ENCODE data around the gene TMEM87B. TPM values are rescaled to one million over a fixed set of nuclear protein-coding genes. Genes with fewer than 3 reads are reported as not detected.

TMEM87B gene
- total and polyA plus RNA-seq, 2 experiments from 2014 or later = 32.1 to 42.4 TPM

- no peak for DNase-seq
- H3F3A ChIP-seq (ENCODE audit: insufficient read depth) = peaks cover 26% of the 10 kb centered on the region
- H3K9ac ChIP-seq = peak overlapping the region; percentile 94
- in situ Hi-C loops (cut with MboI) = no loop called here
- no peaks in the 10 kb centered on the region for H3K9me2 ChIP-seq (ENCODE audit: insufficient read depth)
- peaks cover 20% of the 10 kb centered on the region for H3K4me1 ChIP-seq (ENCODE audit: insufficient read depth)
- H3K27ac ChIP-seq = peak overlapping the region; percentile 92
- H4K20me1 ChIP-seq (ENCODE audit: insufficient read depth) = no peaks in the 10 kb centered on the region
- H2AFZ ChIP-seq = peak overlapping the region; percentile 64
- TF ChIP-seq EZH2 (IDR thresholded peaks at IDR 0.05; ENCODE audit: insufficient read depth, poor library complexity, severe bottlenecking) = no peak
- no peak for TF ChIP-seq EZH2phosphoT487 (IDR thresholded peaks at IDR 0.05; ENCODE audit: insufficient read depth, low read depth)
- H3K79me2 ChIP-seq (ENCODE audit: insufficient read depth) = peaks cover 62% of the 10 kb centered on the region
- H3K4me3 ChIP-seq = peak overlapping the region; percentile 86
- no peaks in the 10 kb centered on the region for H3K27me3 ChIP-seq (replicated peaks; ENCODE audit: insufficient read depth)
- no peaks in the 10 kb centered on the region for H3K9me3 ChIP-seq (ENCODE audit: low read depth)
- WGBS, 2 experiments (ENCODE audit: low coverage in 1 of 2, low lambda C conversion rate in 2 of 2, missing lambda C conversion rate in 2 of 2) = 1 to 2% methylated on average over 3 of the region's 3 CpGs
- H3K36me3 ChIP-seq (ENCODE audit: low read depth) = peaks cover 12% of the 10 kb centered on the region; the same call in 1 of the 2 replicates
- H3K4me2 ChIP-seq (ENCODE audit: unreplicated experiment) = peak overlapping the region; percentile 88
Measured at GRCh38 chr2:112056626-112056987, 1.5 kb downstream of the TMEM87B start.

GRCh38 chr2:112059671-112060070 is 4.6 kb downstream of the TMEM87B start:
- WGBS, 2 experiments (ENCODE audit: low coverage in 1 of 2, low lambda C conversion rate in 2 of 2, missing lambda C conversion rate in 2 of 2) = 81 to 87% methylated on average over 2 of the region's 2 CpGs
- Histone ChIP-seq H3K9me3 (ENCODE audit: low read depth) (no peaks in the 10 kb centered on the region), H3K36me3 (ENCODE audit: low read depth) (peaks cover 30% of the 10 kb centered on the region), H3K4me2 (ENCODE audit: unreplicated experiment) (no peak overlapping the region), H2AFZ (no peak overlapping the region), H3K9me2 (ENCODE audit: insufficient read depth) (no peaks in the 10 kb centered on the region), H4K20me1 (ENCODE audit: insufficient read depth) (no peaks in the 10 kb centered on the region), H3K4me3 (no peak overlapping the region), H3K27ac (no peak overlapping the region), H3K79me2 (ENCODE audit: insufficient read depth) (peaks cover 80% of the 10 kb centered on the region), H3F3A (ENCODE audit: insufficient read depth) (peaks cover 29% of the 10 kb centered on the region), H3K4me1 (ENCODE audit: insufficient read depth) (peaks cover 20% of the 10 kb centered on the region), H3K27me3 (replicated peaks; ENCODE audit: insufficient read depth) (no peaks in the 10 kb centered on the region), H3K9ac (no peak overlapping the region)
- DNase-seq = no peak
- in situ Hi-C loops (cut with MboI) = no loop called here
- no peak for TF ChIP-seq EZH2phosphoT487 (IDR thresholded peaks at IDR 0.05; ENCODE audit: insufficient read depth, low read depth)
- no peak for TF ChIP-seq EZH2 (IDR thresholded peaks at IDR 0.05; ENCODE audit: insufficient read depth, poor library complexity, severe bottlenecking)

GRCh38 chr2:112061299-112061698 is 6.2 kb downstream of the TMEM87B start:
- Histone ChIP-seq H3K36me3 (ENCODE audit: low read depth) (peaks cover 30% of the 10 kb centered on the region), H4K20me1 (ENCODE audit: insufficient read depth) (no peaks in the 10 kb centered on the region), H3K27ac (no peak overlapping the region), H3K4me2 (ENCODE audit: unreplicated experiment) (no peak overlapping the region), H3K9ac (no peak overlapping the region), H3K4me3 (no peak overlapping the region), H3K9me3 (ENCODE audit: low read depth) (no peaks in the 10 kb centered on the region), H3F3A (ENCODE audit: insufficient read depth) (peaks cover 43% of the 10 kb centered on the region), H3K27me3 (replicated peaks; ENCODE audit: insufficient read depth) (no peaks in the 10 kb centered on the region), H2AFZ (no peak overlapping the region), H3K9me2 (ENCODE audit: insufficient read depth) (no peaks in the 10 kb centered on the region), H3K4me1 (ENCODE audit: insufficient read depth) (peaks cover 36% of the 10 kb centered on the region), H3K79me2 (ENCODE audit: insufficient read depth) (peaks cover 81% of the 10 kb centered on the region)
- WGBS, 2 experiments (ENCODE audit: low coverage in 1 of 2, low lambda C conversion rate in 2 of 2, missing lambda C conversion rate in 2 of 2) = 98 to 100% methylated on average over 1 of the region's 1 CpG
- TF ChIP-seq EZH2 (IDR thresholded peaks at IDR 0.05; ENCODE audit: insufficient read depth, poor library complexity, severe bottlenecking) (no peak), EZH2phosphoT487 (IDR thresholded peaks at IDR 0.05; ENCODE audit: insufficient read depth, low read depth) (no peak)
- in situ Hi-C loops (cut with MboI) = no loop called here
- no peak for DNase-seq

DNA sequence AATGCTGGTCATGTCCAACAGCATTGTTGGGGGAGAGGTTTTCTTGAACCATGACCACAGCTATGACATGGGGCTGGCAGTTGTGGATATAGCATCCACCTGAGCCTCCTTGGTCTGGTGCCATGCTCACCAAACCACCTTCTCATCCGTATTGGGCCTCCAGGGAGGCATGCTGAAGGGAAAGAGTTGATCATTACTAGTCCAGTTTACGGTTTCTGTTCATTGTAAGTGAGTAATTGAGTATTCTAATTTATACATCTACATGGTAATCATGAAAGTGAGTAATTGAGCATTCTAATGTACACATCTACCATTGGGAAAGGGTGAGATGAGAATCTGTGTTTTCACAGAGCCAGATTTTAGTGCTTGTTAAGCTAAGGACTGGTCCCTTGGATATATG is 6.8 kb downstream of the TMEM87B start:
- Histone ChIP-seq H3K27ac (no peak overlapping the region), H3K36me3 (ENCODE audit: low read depth) (peaks cover 31% of the 10 kb centered on the region), H3K79me2 (ENCODE audit: insufficient read depth) (peaks cover 84% of the 10 kb centered on the region), H4K20me1 (ENCODE audit: insufficient read depth) (no peaks in the 10 kb centered on the region), H3K27me3 (replicated peaks; ENCODE audit: insufficient read depth) (no peaks in the 10 kb centered on the region), H3F3A (ENCODE audit: insufficient read depth) (peaks cover 42% of the 10 kb centered on the region), H3K4me1 (ENCODE audit: insufficient read depth) (peaks cover 38% of the 10 kb centered on the region), H3K9me2 (ENCODE audit: insufficient read depth) (no peaks in the 10 kb centered on the region), H2AFZ (no peak overlapping the region), H3K4me2 (ENCODE audit: unreplicated experiment) (no peak overlapping the region), H3K4me3 (no peak overlapping the region), H3K9ac (no peak overlapping the region), H3K9me3 (ENCODE audit: low read depth) (no peaks in the 10 kb centered on the region)
- WGBS, 2 experiments (ENCODE audit: low coverage in 1 of 2, low lambda C conversion rate in 2 of 2, missing lambda C conversion rate in 2 of 2) = 79 to 85% methylated on average over 2 of the region's 2 CpGs
- DNase-seq = no peak
- in situ Hi-C loops (cut with MboI) = no loop called here
- TF ChIP-seq EZH2phosphoT487 (IDR thresholded peaks at IDR 0.05; ENCODE audit: insufficient read depth, low read depth) (no peak), EZH2 (IDR thresholded peaks at IDR 0.05; ENCODE audit: insufficient read depth, poor library complexity, severe bottlenecking) (no peak)

GRCh38 chr2:112062894-112063293 is 7.8 kb downstream of the TMEM87B start:
- Histone ChIP-seq H2AFZ (no peak overlapping the region), H3K9me2 (ENCODE audit: insufficient read depth) (no peaks in the 10 kb centered on the region), H3K4me1 (ENCODE audit: insufficient read depth) (peaks cover 29% of the 10 kb centered on the region), H3K27ac (no peak overlapping the region), H3K36me3 (ENCODE audit: low read depth) (peaks cover 42% of the 10 kb centered on the region), H4K20me1 (ENCODE audit: insufficient read depth) (no peaks in the 10 kb centered on the region), H3K79me2 (ENCODE audit: insufficient read depth) (peaks cover 84% of the 10 kb centered on the region), H3K4me2 (ENCODE audit: unreplicated experiment) (no peak overlapping the region), H3F3A (ENCODE audit: insufficient read depth) (peaks cover 34% of the 10 kb centered on the region), H3K9me3 (ENCODE audit: low read depth) (no peaks in the 10 kb centered on the region), H3K4me3 (no peak overlapping the region), H3K9ac (no peak overlapping the region), H3K27me3 (replicated peaks; ENCODE audit: insufficient read depth) (no peaks in the 10 kb centered on the region)
- DNase-seq = no peak
- TF ChIP-seq EZH2 (IDR thresholded peaks at IDR 0.05; ENCODE audit: insufficient read depth, poor library complexity, severe bottlenecking) (no peak), EZH2phosphoT487 (IDR thresholded peaks at IDR 0.05; ENCODE audit: insufficient read depth, low read depth) (no peak)
- in situ Hi-C loops (cut with MboI) = no loop called here
- WGBS, 2 experiments (ENCODE audit: low coverage in 1 of 2, low lambda C conversion rate in 2 of 2, missing lambda C conversion rate in 2 of 2) = 100% methylated on average over 1 of the region's 1 CpG

Measured in GM23248 (cell line).